ENCODE data around the gene QSER1.
"Not testable (repeated sequence)": the region's sequence is repeated elsewhere in the genome, so short reads cannot be mapped to it uniquely, and the experiment has no call there.

QSER1 gene

GRCh38 chr11:32874132-32874531, 18.5 kb upstream of the QSER1 start:
- H3K9me3 ChIP-seq (ENCODE audit: control insufficient read depth, low read depth, low read length): no peaks in the 10 kb centered on the region
- no peaks in the 10 kb centered on the region for H3K27me3 ChIP-seq (ENCODE audit: control insufficient read depth, insufficient read depth, low read length)
- no peaks in the 10 kb centered on the region for H3K4me1 ChIP-seq (ENCODE audit: control insufficient read depth, low read depth, low read length)
- no peak overlapping the region for H3K27ac ChIP-seq (ENCODE audit: low read length)
- H3K4me3 ChIP-seq (ENCODE audit: low read length): no peak overlapping the region
- H3K36me3 ChIP-seq (ENCODE audit: control insufficient read depth, low read depth, low read length): no peaks in the 10 kb centered on the region
- no peak overlapping the region for H3K9ac ChIP-seq (ENCODE audit: low read length)

- H3K27ac ChIP-seq (ENCODE audit: low read length): no peak overlapping the region
- peaks cover 6% of the 10 kb centered on the region for H3K4me1 ChIP-seq (ENCODE audit: control insufficient read depth, low read depth, low read length)
- H3K36me3 ChIP-seq (ENCODE audit: control insufficient read depth, low read depth, low read length): no peaks in the 10 kb centered on the region
- H3K27me3 ChIP-seq (ENCODE audit: control insufficient read depth, insufficient read depth, low read length): no peaks in the 10 kb centered on the region
- no peak overlapping the region for H3K9ac ChIP-seq (ENCODE audit: low read length)
- no peak overlapping the region for H3K4me3 ChIP-seq (ENCODE audit: low read length)
- no peaks in the 10 kb centered on the region for H3K9me3 ChIP-seq (ENCODE audit: control insufficient read depth, low read depth, low read length)
Observed at GRCh38 chr11:32881286-32881685, 11.3 kb upstream of the QSER1 start.

GRCh38 chr11:32883421-32883820, 9.2 kb upstream of the QSER1 start:
- Histone ChIP-seq H3K4me3 (ENCODE audit: low read length) (no peak overlapping the region), H3K27me3 (ENCODE audit: control insufficient read depth, insufficient read depth, low read length) (no peaks in the 10 kb centered on the region), H3K9ac (ENCODE audit: low read length) (no peak overlapping the region), H3K36me3 (ENCODE audit: control insufficient read depth, low read depth, low read length) (no peaks in the 10 kb centered on the region), H3K9me3 (ENCODE audit: control insufficient read depth, low read depth, low read length) (no peaks in the 10 kb centered on the region), H3K4me1 (ENCODE audit: control insufficient read depth, low read depth, low read length) (peaks cover 6% of the 10 kb centered on the region), H3K27ac (ENCODE audit: low read length) (no peak overlapping the region)

- Histone ChIP-seq H3K4me1 (ENCODE audit: control insufficient read depth, low read depth, low read length) (peaks cover 6% of the 10 kb centered on the region), H3K36me3 (ENCODE audit: control insufficient read depth, low read depth, low read length) (no peaks in the 10 kb centered on the region), H3K27me3 (ENCODE audit: control insufficient read depth, insufficient read depth, low read length) (no peaks in the 10 kb centered on the region), H3K27ac (ENCODE audit: low read length) (no peak overlapping the region), H3K4me3 (ENCODE audit: low read length) (no peak overlapping the region), H3K9me3 (ENCODE audit: control insufficient read depth, low read depth, low read length) (no peaks in the 10 kb centered on the region), H3K9ac (ENCODE audit: low read length) (no peak overlapping the region)
Observed at GRCh38 chr11:32884023-32884422, 8.6 kb upstream of the QSER1 start.

GRCh38 chr11:32884770-32885384, 7.7 kb upstream of the QSER1 start:
- H3K9ac ChIP-seq (ENCODE audit: low read length): no peak overlapping the region
- H3K9me3 ChIP-seq (ENCODE audit: control insufficient read depth, low read depth, low read length): no peaks in the 10 kb centered on the region
- H3K27ac ChIP-seq (ENCODE audit: low read length): no peak overlapping the region
- no peak overlapping the region for H3K4me3 ChIP-seq (ENCODE audit: low read length)
- H3K36me3 ChIP-seq (ENCODE audit: control insufficient read depth, low read depth, low read length): no peaks in the 10 kb centered on the region
- H3K27me3 ChIP-seq (ENCODE audit: control insufficient read depth, insufficient read depth, low read length): no peaks in the 10 kb centered on the region
- peaks cover 6% of the 10 kb centered on the region for H3K4me1 ChIP-seq (ENCODE audit: control insufficient read depth, low read depth, low read length)

- Histone ChIP-seq H3K27me3 (ENCODE audit: control insufficient read depth, insufficient read depth, low read length) (no peaks in the 10 kb centered on the region), H3K9ac (ENCODE audit: low read length) (no peak overlapping the region), H3K36me3 (ENCODE audit: control insufficient read depth, low read depth, low read length) (no peaks in the 10 kb centered on the region), H3K27ac (ENCODE audit: low read length) (no peak overlapping the region), H3K9me3 (ENCODE audit: control insufficient read depth, low read depth, low read length) (no peaks in the 10 kb centered on the region), H3K4me3 (ENCODE audit: low read length) (no peak overlapping the region), H3K4me1 (ENCODE audit: control insufficient read depth, low read depth, low read length) (peaks cover 11% of the 10 kb centered on the region)
Observed at GRCh38 chr11:32885556-32885955, 7.1 kb upstream of the QSER1 start.

GRCh38 chr11:32886180-32886579, 6.4 kb upstream of the QSER1 start:
- Histone ChIP-seq H3K4me3 (ENCODE audit: low read length) (no peak overlapping the region), H3K27ac (ENCODE audit: low read length) (no peak overlapping the region), H3K4me1 (ENCODE audit: control insufficient read depth, low read depth, low read length) (peaks cover 18% of the 10 kb centered on the region), H3K9ac (ENCODE audit: low read length) (no peak overlapping the region), H3K27me3 (ENCODE audit: control insufficient read depth, insufficient read depth, low read length) (no peaks in the 10 kb centered on the region), H3K36me3 (ENCODE audit: control insufficient read depth, low read depth, low read length) (no peaks in the 10 kb centered on the region), H3K9me3 (ENCODE audit: control insufficient read depth, low read depth, low read length) (no peaks in the 10 kb centered on the region)

GRCh38 chr11:32887707-32888383, 4.8 kb upstream of the QSER1 start:
- not testable (repeated sequence) for H3K27me3 ChIP-seq (ENCODE audit: control insufficient read depth, insufficient read depth, low read length)

GRCh38 chr11:32888384-32888710, 4.3 kb upstream of the QSER1 start:
- not testable (repeated sequence) for H3K36me3 ChIP-seq (ENCODE audit: control insufficient read depth, low read depth, low read length); H3K27me3 ChIP-seq (ENCODE audit: control insufficient read depth, insufficient read depth, low read length); H3K27ac ChIP-seq (ENCODE audit: low read length); H3K4me3 ChIP-seq (ENCODE audit: low read length); H3K9me3 ChIP-seq (ENCODE audit: control insufficient read depth, low read depth, low read length); H3K9ac ChIP-seq (ENCODE audit: low read length)
- peaks cover 18% of the 10 kb centered on the region for H3K4me1 ChIP-seq (ENCODE audit: control insufficient read depth, low read depth, low read length)

More at GRCh38 chr11:32887707-32888383, 4.8 kb upstream of the QSER1 start:
- H3K4me3 ChIP-seq (ENCODE audit: low read length); H3K36me3 ChIP-seq (ENCODE audit: control insufficient read depth, low read depth, low read length); H3K27ac ChIP-seq (ENCODE audit: low read length); H3K9me3 ChIP-seq (ENCODE audit: control insufficient read depth, low read depth, low read length); H3K9ac ChIP-seq (ENCODE audit: low read length): not testable (repeated sequence)
- H3K4me1 ChIP-seq (ENCODE audit: control insufficient read depth, low read depth, low read length): peaks cover 18% of the 10 kb centered on the region

- H3K36me3 ChIP-seq (ENCODE audit: control insufficient read depth, low read depth, low read length): no peaks in the 10 kb centered on the region
- H3K27ac ChIP-seq (ENCODE audit: low read length): no peak overlapping the region
- H3K4me3 ChIP-seq (ENCODE audit: low read length): no peak overlapping the region
- no peaks in the 10 kb centered on the region for H3K9me3 ChIP-seq (ENCODE audit: control insufficient read depth, low read depth, low read length)
- no peak overlapping the region for H3K9ac ChIP-seq (ENCODE audit: low read length)
- H3K27me3 ChIP-seq (ENCODE audit: control insufficient read depth, insufficient read depth, low read length): no peaks in the 10 kb centered on the region
- H3K4me1 ChIP-seq (ENCODE audit: control insufficient read depth, low read depth, low read length): peaks cover 18% of the 10 kb centered on the region
Observed at GRCh38 chr11:32888805-32889204, 3.8 kb upstream of the QSER1 start.

GRCh38 chr11:32890843-32891656, 1.6 kb upstream of the QSER1 start:
- H3K4me1 ChIP-seq (ENCODE audit: control insufficient read depth, low read depth, low read length): peaks cover 23% of the 10 kb centered on the region
- H3K27me3 ChIP-seq (ENCODE audit: control insufficient read depth, insufficient read depth, low read length): no peaks in the 10 kb centered on the region
- H3K9me3 ChIP-seq (ENCODE audit: control insufficient read depth, low read depth, low read length): no peaks in the 10 kb centered on the region
- peak overlapping the region; percentile 95 for H3K9ac ChIP-seq (ENCODE audit: low read length)
- H3K36me3 ChIP-seq (ENCODE audit: control insufficient read depth, low read depth, low read length): no peaks in the 10 kb centered on the region
- H3K4me3 ChIP-seq (ENCODE audit: low read length): peak overlapping the region; percentile 71
- peak overlapping the region; percentile 68 for H3K27ac ChIP-seq (ENCODE audit: low read length)
